HG03558 (cell line): ENCODE measurements around the gene CACNG6.

Experiments
- ATAC-seq: cut with Tn5 transposase; IDR thresholded peaks from one replicate; pipeline ENCODE4 v1.9.1; 2021; ENCODE audit warnings: moderate number of reproducible peaks; ENCODE audit not compliant: unreplicated experiment; ENCODE audit errors: extremely low read depth

Gene CACNG6

DNA sequence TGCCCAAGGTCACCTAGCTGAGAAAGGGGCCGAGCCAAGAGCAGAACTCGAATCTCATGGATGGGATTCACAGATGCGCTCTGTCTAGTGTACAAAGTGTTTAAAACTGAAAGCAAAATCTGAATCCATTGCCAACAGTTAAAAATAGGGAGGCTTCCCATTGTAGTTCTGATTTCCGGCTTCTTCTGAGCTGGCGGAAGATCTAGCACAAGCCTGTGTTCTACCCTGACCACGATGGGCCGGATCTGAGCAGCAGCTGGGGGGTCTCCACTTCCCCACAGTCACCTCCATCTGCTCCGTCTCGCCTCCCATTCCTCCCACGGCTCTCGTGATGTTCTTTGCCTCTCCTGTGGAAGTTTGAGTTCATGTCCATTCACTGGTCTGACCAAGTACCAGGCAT, 26.3 kb upstream of the CACNG6 start:
- ATAC-seq, result no peak

DNA sequence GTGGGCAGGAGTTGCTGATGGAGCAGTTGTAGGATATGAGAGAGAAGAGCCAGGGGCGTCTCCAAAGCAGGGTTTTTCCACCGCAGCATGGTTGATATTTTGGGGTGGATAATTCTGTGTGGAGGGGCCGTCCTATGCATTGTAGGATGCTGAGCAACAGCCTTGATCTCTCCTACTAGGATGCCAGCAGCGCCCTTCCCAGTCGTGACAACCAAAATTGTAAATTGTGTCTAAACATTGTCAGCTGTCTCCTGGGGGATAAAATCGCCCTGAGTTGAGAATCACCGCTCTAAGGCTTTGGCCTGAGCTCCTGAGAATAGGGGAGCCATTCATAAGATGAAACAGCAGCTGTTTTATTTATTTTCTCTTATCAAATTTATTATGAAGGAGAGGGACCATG, 24.5 kb upstream of the CACNG6 start:
- ATAC-seq, result no peak

DNA sequence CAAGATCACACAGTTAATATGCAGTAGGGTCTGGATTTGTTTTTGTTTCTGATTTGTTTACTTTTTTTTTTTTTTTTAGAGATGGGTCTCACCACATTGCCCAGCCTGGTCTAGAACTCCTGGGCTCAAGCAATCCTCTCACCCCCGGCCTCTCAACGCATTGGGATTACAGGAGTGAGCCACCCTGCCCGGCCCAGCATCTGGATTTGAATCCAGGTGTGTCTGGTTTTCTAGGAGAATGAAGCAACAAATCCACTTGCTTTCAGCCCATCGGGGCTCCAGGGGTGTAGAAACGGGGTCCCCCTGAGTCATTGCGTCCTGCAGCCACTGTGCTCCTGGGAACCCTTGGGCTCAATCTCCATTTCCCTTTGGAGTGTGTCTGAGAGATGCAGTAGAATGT, 22.1 kb upstream of the CACNG6 start:
- no peak for ATAC-seq

DNA sequence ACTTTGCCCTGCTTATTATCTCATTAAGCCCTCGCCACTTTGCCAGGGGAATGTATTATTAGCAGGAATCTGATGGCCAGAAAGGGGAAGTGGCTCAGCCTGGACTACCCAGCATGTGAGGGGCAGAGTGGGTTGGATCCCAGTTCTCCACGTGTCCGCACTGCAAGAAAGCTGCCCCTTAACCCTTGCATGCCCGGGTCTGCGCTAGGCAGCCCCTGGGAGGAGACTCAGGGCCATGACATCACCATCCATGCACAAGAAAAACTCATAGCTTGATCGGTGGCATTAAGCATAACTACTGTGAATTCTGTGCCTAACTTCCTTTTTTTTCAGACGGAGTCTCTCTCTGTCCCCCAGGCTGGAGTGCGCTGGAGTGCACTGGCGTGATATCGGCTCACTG, 19.8 kb upstream of the CACNG6 start:
- ATAC-seq, result no peak

- ATAC-seq, result no peak
Observed at GRCh38 chr19:53977429-53977990, 13.9 kb upstream of the CACNG6 start.

DNA sequence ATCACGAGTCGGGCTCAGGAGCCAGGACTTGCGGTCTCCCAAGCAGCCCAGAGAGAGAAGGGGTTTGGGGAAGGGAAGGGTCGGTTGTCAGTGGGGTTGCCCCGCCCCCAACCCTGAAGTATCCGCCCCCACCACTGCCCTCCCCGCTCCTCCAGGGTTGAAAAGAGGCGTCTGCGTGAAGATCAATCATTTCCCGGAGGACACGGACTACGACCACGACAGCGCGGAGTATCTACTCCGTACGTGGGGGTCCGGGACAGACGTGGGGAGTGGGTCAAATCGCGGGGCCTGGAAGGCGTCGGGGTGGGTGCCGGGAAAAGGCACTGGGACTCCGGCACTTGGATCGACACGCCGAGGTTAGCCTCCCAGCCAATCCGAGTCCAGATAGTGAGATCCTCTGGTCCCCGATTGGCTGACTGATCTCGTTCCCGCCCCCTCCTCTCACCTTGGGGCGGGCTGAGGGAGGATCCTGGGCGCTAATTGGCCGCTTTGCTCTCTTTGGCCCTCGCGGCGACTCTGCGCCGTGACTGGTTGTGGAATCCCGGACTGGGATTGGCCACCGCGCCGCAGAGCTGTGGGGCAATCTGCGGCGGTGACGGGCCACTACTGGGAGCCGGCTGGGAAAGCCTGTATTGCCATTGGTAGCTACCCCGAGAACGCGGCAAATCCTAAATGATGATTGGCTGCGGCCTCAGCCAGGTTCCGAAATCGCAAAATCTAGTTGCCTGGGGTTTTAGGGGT, 13.3 kb upstream of the CACNG6 start:
- ATAC-seq, result no peak

- no peak for ATAC-seq
Observed at GRCh38 chr19:53978975-53979801, 12.2 kb upstream of the CACNG6 start.

DNA sequence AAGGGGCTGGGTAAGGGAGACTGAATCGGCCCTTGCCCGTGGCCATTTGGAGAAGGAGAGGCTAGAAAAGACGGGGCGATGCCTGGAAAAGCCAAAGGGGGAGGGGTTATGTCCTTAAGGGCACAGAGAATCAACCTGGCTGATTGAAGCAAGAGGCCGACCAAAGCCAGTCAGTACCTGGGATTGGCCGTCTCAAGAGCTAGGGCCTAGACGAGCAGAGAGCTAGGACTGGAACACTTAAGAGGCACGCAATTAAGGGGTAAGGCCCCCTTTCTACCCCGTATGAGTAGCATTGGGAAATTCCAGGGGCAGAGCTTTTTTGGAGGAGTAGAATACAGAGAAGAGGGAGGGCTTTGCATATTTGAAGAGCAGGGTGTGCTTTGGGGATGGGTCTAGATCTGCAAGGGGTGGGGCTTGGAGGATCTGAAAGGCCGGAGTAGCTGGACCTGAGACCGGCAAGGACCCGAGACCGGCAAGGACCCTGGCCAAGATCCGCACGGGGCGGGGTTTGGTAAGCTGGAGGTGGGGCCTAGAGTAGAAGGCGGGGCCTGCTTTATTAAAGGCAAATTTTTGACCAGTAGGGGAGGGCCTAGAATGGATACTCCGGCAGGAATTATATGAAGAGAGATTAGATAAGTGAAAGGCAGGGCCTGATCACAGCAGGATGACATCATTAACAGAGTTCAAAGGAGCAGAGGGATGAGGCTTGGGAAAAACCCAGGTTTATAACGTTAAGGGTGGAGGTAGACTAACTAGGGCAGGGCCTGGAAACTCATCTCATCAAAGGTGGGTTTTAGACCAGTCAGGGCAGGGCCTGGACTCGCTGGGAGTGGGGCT, 10.7 kb upstream of the CACNG6 start:
- no peak for ATAC-seq

DNA sequence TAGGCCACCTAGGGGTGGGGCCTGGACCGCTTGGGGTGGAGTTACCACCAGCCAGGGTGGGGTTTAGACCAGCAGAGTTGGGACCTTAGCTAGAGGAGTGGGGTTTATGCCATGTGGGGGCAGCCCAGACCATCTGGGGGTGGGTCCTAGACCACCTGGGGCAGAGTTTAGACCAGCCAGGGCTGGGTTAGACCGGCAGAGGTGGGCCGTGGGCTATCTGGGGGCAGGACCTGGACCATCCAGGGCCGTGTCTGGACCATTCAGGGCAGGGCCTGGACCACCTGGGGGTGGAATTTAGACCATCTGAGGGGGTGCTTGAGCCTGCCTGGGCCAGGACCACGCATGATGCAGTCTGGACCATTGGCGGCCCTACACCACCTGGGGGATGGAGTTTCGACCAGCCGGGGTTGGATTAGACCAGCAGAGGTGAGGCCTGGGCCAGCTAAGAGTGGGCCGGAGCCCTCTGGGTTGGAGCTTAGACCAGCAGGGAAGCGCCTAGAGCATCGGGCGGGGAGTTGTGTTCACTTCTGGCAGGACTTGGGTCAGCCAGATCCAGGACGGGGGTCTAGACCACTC, 10.0 kb upstream of the CACNG6 start:
- no peak for ATAC-seq

DNA sequence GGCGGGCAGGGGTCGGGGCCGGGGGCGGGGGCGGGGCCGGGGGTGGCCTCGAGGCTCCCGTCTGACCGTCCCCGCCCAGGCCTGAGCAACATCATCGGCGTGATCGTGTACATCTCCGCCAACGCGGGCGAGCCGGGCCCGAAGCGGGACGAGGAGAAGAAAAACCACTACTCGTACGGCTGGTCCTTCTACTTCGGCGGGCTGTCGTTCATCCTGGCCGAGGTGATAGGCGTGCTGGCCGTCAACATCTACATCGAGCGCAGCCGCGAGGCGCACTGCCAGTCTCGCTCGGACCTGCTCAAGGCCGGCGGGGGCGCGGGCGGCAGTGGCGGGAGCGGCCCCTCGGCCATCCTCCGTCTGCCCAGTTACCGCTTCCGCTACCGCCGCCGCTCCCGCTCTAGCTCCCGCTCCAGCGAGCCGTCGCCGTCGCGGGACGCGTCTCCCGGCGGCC, 9.4 kb upstream of the CACNG6 start:
- no peak for ATAC-seq

DNA sequence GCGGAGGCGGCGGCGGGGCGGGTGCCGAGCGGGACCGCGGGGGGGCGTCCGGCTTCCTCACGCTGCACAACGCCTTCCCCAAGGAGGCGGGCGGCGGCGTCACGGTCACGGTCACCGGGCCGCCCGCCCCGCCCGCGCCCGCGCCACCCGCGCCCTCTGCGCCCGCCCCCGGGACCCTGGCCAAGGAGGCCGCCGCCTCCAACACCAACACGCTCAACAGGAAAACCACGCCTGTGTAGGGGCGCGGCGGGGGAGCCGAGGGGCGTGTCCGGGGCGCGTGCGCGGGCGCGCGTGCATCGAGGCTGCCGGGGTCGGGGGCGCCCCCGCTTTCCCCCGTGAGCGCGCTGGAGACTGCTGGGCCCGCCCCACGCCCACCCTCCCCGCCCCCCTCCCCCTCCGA, 8.8 kb upstream of the CACNG6 start:
- ATAC-seq, result no peak

GRCh38 chr19:53983457-53984289, 7.8 kb upstream of the CACNG6 start:
- no peak for ATAC-seq

GRCh38 chr19:53985863-53986262, 5.6 kb upstream of the CACNG6 start:
- ATAC-seq, result no peak

- no peak for ATAC-seq
Observed at GRCh38 chr19:53988981-53989380, 2.5 kb upstream of the CACNG6 start.

GRCh38 chr19:53989600-53990533, 1.6 kb upstream of the CACNG6 start:
- no peak for ATAC-seq

DNA sequence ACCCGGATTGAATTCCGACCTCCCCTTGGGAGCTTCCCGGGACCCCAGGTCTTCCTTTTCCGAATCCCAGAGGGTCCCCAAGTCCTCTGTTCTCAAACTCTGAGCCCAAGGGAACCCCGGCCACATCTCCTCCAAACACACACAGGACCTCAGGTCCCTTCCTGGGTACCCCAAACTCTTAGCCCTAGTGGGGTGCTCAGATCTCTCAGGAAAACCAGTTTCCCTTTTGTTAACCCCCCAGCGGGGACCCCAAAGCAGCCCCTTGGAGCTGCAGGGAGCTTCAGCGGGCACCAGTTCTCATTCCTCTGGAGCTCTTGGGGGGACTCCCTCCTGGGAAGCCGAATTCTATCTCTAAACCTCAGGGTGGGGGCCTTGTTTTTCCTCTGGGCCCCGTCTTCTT, 774 bp downstream of the CACNG6 start:
- ATAC-seq, result no peak

GRCh38 chr19:53992815-53993214, 1.4 kb downstream of the CACNG6 start:
- no peak for ATAC-seq

GRCh38 chr19:53993448-53993847, 2.0 kb downstream of the CACNG6 start:
- ATAC-seq, result no peak
